ENCODE data around the gene EDRF1. TPM values are rescaled to one million over a fixed set of nuclear protein-coding genes. Genes with fewer than 3 reads are reported as not detected.

The EDRF1 gene
- total RNA-seq, 6 donors from 2014 or later = 12.0 to 47.1 (median 19.4) TPM

GRCh38 chr10:125698481-125698998 lies 21.0 kb upstream of the EDRF1 start:
- DNase-seq (no peak), ATAC-seq (ENCODE audit: low FRiP score in 2 of 2) (no peak)
- WGBS, 2 donors = 80 to 83% methylated on average over 8 to 9 of the region's 9 CpGs
- TF ChIP-seq EP300 (IDR thresholded peaks at IDR 0.05) = no peak
- no peak for TF ChIP-seq POLR2A (IDR thresholded peaks at IDR 0.05)
- no peak for TF ChIP-seq CTCF (IDR thresholded peaks at IDR 0.05)
- TF ChIP-seq POLR2AphosphoS5 (IDR thresholded peaks at IDR 0.05) = no peak
- Histone ChIP-seq H3K27me3 (no peaks in the 10 kb centered on the region), H3K4me3 (no peak overlapping the region), H3K9me3 (no peaks in the 10 kb centered on the region), H3K36me3 (no peaks in the 10 kb centered on the region), H3K4me1 (peaks cover 0 to 3% (median 0%) of the 10 kb centered on the region in 4 donors), H3K27ac (no peak overlapping the region)

- Histone ChIP-seq H3K9me3 (no peaks in the 10 kb centered on the region), H3K4me3 (no peak overlapping the region), H3K4me1 (peaks cover 0 to 2% (median 0%) of the 10 kb centered on the region in 4 donors), H3K27me3 (no peaks in the 10 kb centered on the region), H3K36me3 (no peaks in the 10 kb centered on the region), H3K27ac (no peak overlapping the region)
- no peak for ATAC-seq (ENCODE audit: low FRiP score in 2 of 2)
- 77 to 80% methylated on average over 6 of the region's 6 CpGs for WGBS, 2 donors
- TF ChIP-seq EP300 (IDR thresholded peaks at IDR 0.05) (no peak), CTCF (IDR thresholded peaks at IDR 0.05) (no peak), POLR2AphosphoS5 (IDR thresholded peaks at IDR 0.05) (no peak), POLR2A (IDR thresholded peaks at IDR 0.05) (no peak)
- no peak for DNase-seq
Observed at GRCh38 chr10:125699562-125700143, 19.9 kb upstream of the EDRF1 start.

- ATAC-seq (ENCODE audit: low FRiP score in 2 of 2) (no peak), DNase-seq (no peak)
- no peak for TF ChIP-seq POLR2AphosphoS5 (IDR thresholded peaks at IDR 0.05)
- TF ChIP-seq POLR2A (IDR thresholded peaks at IDR 0.05) = no peak
- TF ChIP-seq CTCF (IDR thresholded peaks at IDR 0.05) = no peak
- no peak for TF ChIP-seq EP300 (IDR thresholded peaks at IDR 0.05)
- no peaks in the 10 kb centered on the region for H3K4me1 ChIP-seq
- H3K36me3 ChIP-seq = no peaks in the 10 kb centered on the region
- no peak overlapping the region for H3K27ac ChIP-seq
- no peak overlapping the region for H3K4me3 ChIP-seq
- 42 to 43% methylated on average over 3 of the region's 3 CpGs for WGBS, 2 donors
- H3K9me3 ChIP-seq = no peaks in the 10 kb centered on the region
- no peaks in the 10 kb centered on the region for H3K27me3 ChIP-seq
Observed at GRCh38 chr10:125700355-125700911, 19.1 kb upstream of the EDRF1 start.

- no peak for TF ChIP-seq POLR2A (IDR thresholded peaks at IDR 0.05)
- no peak for TF ChIP-seq POLR2AphosphoS5 (IDR thresholded peaks at IDR 0.05)
- no peak for TF ChIP-seq CTCF (IDR thresholded peaks at IDR 0.05)
- TF ChIP-seq EP300 (IDR thresholded peaks at IDR 0.05) = no peak
- no peak overlapping the region for H3K27ac ChIP-seq
- H3K4me3 ChIP-seq = no peak overlapping the region
- H3K27me3 ChIP-seq = no peaks in the 10 kb centered on the region
- 53 to 60% methylated on average over 6 of the region's 6 CpGs for WGBS, 2 donors
- no peaks in the 10 kb centered on the region for H3K36me3 ChIP-seq
- H3K9me3 ChIP-seq = no peaks in the 10 kb centered on the region
- peaks cover 0 to 3% (median 0%) of the 10 kb centered on the region in 4 donors for H3K4me1 ChIP-seq
- DNase-seq = no peak
- ATAC-seq (ENCODE audit: low FRiP score in 2 of 2) = no peak
Observed at GRCh38 chr10:125707541-125708468, 11.7 kb upstream of the EDRF1 start.

Measured in upper lobe of left lung (tissue), 6 donors.